Smooth muscle cell (in vitro differentiated cells): ENCODE results near the gene HBA1. TPM values are rescaled to one million over a fixed set of nuclear protein-coding genes. Genes with fewer than 3 reads are reported as not detected.

Experiments
- DNase-seq: peaks from one replicate; lab custom pipeline; 2025; ENCODE audit not compliant: unreplicated experiment; lab: John Stamatoyannopoulos, UW
- H2AFZ ChIP-seq: fragments of 200-600 bp; sonication (generic); 2 replicates; pipeline ENCODE4 v1.6.0; 2016; ENCODE audit warnings: antibody characterized with exemption, low read depth, mild to moderate bottlenecking
- H3F3A ChIP-seq: fragments of 200-600 bp; sonication (generic); 2 replicates; pipeline ENCODE4 v1.6.0; 2017; ENCODE audit warnings: antibody characterized with exemption, low read depth
- H3K27ac ChIP-seq: fragments of 200-600 bp; sonication (generic); 2 replicates; pipeline ENCODE4 v1.5.1; 2016; ENCODE audit warnings: low read depth, mild to moderate bottlenecking
- H3K27me3 ChIP-seq: fragments of 200-600 bp; sonication (generic); 2 replicates; pipeline ENCODE4 v1.6.1; 2016; ENCODE audit warnings: low read depth, mild to moderate bottlenecking
- H3K36me3 ChIP-seq: fragments of 200-600 bp; sonication (generic); 2 replicates; pipeline ENCODE4 v1.5.1; 2016; ENCODE audit warnings: low read depth
- H3K4me1 ChIP-seq: fragments of 200-600 bp; sonication (generic); 2 replicates; pipeline ENCODE4 v1.5.1; 2016; ENCODE audit warnings: low read depth
- H3K4me2 ChIP-seq: fragments of 200-600 bp; sonication (generic); 2 replicates; pipeline ENCODE4 v1.6.0; 2016; ENCODE audit warnings: mild to moderate bottlenecking
- H3K4me3 ChIP-seq: fragments of 200-600 bp; sonication (generic); 2 replicates; pipeline ENCODE4 v1.5.1; 2016; ENCODE audit warnings: mild to moderate bottlenecking
- H3K79me2 ChIP-seq: fragments of 200-600 bp; sonication (generic); 2 replicates; pipeline ENCODE4 v1.6.0; 2016; ENCODE audit warnings: low read depth, mild to moderate bottlenecking
- H3K9ac ChIP-seq: fragments of 200-600 bp; sonication (generic); 2 replicates; pipeline ENCODE4 v1.6.0; 2016; ENCODE audit warnings: low read depth
- H3K9me3 ChIP-seq: fragments of 200-600 bp; sonication (generic); replicated peaks from 2 replicates; pipeline ENCODE4 v1.5.1; 2016; ENCODE audit warnings: low read depth
- H4K20me1 ChIP-seq: fragments of 200-600 bp; sonication (generic); 2 replicates; pipeline ENCODE4 v1.6.0; 2016; ENCODE audit warnings: low read depth
- WGBS: methylation state at CpG from one replicate; pipeline ENCODE4 v1.1.7; 2016; ENCODE audit warnings: low lambda C conversion rate; 5-methylcytosine and 5-hydroxymethylcytosine counted together
- polyA plus RNA-seq: library from polyadenylated mRNA; unstranded; fragments of >200 nt; fragmentation: Nextera tagmentation; extraction: Ambion mirVana; gene quantifications from 2 replicates; pipeline ENCODE4 v1.2.1, GENCODE V29; 2016
- small RNA-seq: library from RNA; depleted of rRNA; stranded (forward); fragments of <200 nt; gene quantifications from one replicate; pipeline ENCODE3, GENCODE V24; 2014
- total RNA-seq: library from RNA; depleted of rRNA; stranded (reverse); fragments of >200 nt; gene quantifications from 2 replicates; pipeline ENCODE4 v1.2.3, GENCODE V29; 2014
- TF ChIP-seq, protein P1 (sequence below): fragments of 200-600 bp; sonication (generic); IDR thresholded peaks from 2 replicates; pipeline ENCODE4 v1.5.1; 2017; ENCODE audit warnings: borderline replicate concordance, mild to moderate bottlenecking, antibody characterized with exemption; ENCODE audit not compliant: insufficient read depth, poor library complexity, severe bottlenecking

Gene HBA1
- total and polyA plus RNA-seq, 2 experiments from 2014 or later = not detected

DNA sequence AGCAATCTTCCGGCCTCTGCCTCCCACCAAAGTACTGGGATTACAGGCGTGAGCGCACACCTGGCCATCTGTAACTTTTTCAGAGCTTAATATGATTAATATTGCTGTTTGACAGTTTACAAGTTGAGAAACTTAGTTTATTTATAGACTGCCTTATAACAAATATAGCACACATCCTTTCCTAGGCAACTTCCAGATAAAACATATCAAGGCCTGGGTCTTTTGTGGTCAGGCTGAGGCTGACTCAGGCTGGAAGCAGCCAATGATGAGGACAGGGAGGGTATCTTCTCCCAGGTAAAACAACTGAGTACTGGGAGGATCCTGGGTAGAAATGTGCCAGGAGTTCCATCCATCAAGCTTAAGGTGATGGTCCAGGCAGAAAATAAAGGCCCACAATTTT lies 36.5 kb downstream of the HBA1 start:
- TF ChIP-seq, protein P1, sequence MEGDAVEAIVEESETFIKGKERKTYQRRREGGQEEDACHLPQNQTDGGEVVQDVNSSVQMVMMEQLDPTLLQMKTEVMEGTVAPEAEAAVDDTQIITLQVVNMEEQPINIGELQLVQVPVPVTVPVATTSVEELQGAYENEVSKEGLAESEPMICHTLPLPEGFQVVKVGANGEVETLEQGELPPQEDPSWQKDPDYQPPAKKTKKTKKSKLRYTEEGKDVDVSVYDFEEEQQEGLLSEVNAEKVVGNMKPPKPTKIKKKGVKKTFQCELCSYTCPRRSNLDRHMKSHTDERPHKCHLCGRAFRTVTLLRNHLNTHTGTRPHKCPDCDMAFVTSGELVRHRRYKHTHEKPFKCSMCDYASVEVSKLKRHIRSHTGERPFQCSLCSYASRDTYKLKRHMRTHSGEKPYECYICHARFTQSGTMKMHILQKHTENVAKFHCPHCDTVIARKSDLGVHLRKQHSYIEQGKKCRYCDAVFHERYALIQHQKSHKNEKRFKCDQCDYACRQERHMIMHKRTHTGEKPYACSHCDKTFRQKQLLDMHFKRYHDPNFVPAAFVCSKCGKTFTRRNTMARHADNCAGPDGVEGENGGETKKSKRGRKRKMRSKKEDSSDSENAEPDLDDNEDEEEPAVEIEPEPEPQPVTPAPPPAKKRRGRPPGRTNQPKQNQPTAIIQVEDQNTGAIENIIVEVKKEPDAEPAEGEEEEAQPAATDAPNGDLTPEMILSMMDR = no peak
- H4K20me1 ChIP-seq = peaks cover 100% of the 10 kb centered on the region
- no peak overlapping the region for H2AFZ ChIP-seq
- H3K79me2 ChIP-seq = peaks cover 85% of the 10 kb centered on the region
- H3K4me2 ChIP-seq = no peak overlapping the region
- H3K36me3 ChIP-seq = peaks cover 19% of the 10 kb centered on the region
- no peaks in the 10 kb centered on the region for H3K4me1 ChIP-seq
- H3K27me3 ChIP-seq = no peaks in the 10 kb centered on the region
- no peak overlapping the region for H3K4me3 ChIP-seq
- no peak overlapping the region for H3K9ac ChIP-seq
- no peaks in the 10 kb centered on the region for H3F3A ChIP-seq
- H3K27ac ChIP-seq = peak overlapping the region; percentile 4
- 94% methylated on average over 3 of the region's 3 CpGs for WGBS
- no peak for DNase-seq
- no peaks in the 10 kb centered on the region for H3K9me3 ChIP-seq

DNA sequence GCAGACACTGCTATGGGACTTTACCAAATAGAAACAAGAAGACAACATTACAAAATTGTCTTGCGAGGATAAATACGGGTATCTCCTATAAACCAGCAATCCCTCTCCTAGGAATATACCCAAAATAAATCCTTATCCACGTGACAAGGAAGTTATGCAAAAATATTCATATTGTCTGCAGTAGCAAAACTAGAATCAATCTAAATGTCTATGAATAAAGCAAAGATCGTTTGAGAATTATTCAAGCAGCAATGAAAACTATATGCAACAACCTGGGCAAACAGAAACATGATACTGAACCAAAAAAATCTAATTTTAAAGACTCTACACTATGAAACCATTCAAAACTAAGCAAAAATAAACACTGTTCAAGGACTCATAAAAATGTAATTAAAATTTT lies 43.5 kb downstream of the HBA1 start:
- no peak overlapping the region for H2AFZ ChIP-seq
- 93% methylated on average over 4 of the region's 4 CpGs for WGBS
- no peak overlapping the region for H3K4me2 ChIP-seq
- H3K79me2 ChIP-seq = peaks cover 99% of the 10 kb centered on the region
- peaks cover 100% of the 10 kb centered on the region for H4K20me1 ChIP-seq
- H3K36me3 ChIP-seq = peaks cover 17% of the 10 kb centered on the region
- no peak overlapping the region for H3K9ac ChIP-seq
- H3K4me3 ChIP-seq = no peak overlapping the region
- H3K4me1 ChIP-seq = no peaks in the 10 kb centered on the region
- H3F3A ChIP-seq = no peaks in the 10 kb centered on the region
- DNase-seq = no peak
- TF ChIP-seq, protein P1 = no peak
- H3K27ac ChIP-seq = no peak overlapping the region
- no peaks in the 10 kb centered on the region for H3K9me3 ChIP-seq
- no peaks in the 10 kb centered on the region for H3K27me3 ChIP-seq

Small RNA genes within 50 kb of the gene (small RNA-seq; reads per million reads assigned to genes)
- gene RF00019 = not detected

Other genes with a start within 250 kb of the HBA1 start
- gene POLR3K, start 123.1 kb upstream of the HBA1 start, total RNA-seq = 2.1 and 2.9 TPM in 2 replicates
- gene POLR3K, start 123.1 kb upstream of the HBA1 start, polyA plus RNA-seq = 10.5 and 11.1 TPM in 2 replicates
- gene SNRNP25, start 122.9 kb upstream of the HBA1 start, total RNA-seq = 20.1 and 21.4 TPM in 2 replicates
- gene SNRNP25, start 122.9 kb upstream of the HBA1 start, polyA plus RNA-seq = 45.9 and 48.2 TPM in 2 replicates
- gene RHBDF1, start 104.0 kb upstream of the HBA1 start, total RNA-seq = 38.2 and 41.4 TPM in 2 replicates
- gene RHBDF1, start 104.0 kb upstream of the HBA1 start, polyA plus RNA-seq = 68.0 and 84.9 TPM in 2 replicates
- gene MPG, start 98.5 kb upstream of the HBA1 start, total RNA-seq = 73.8 and 84.7 TPM in 2 replicates
- 104 and 120 TPM in 2 replicates for gene MPG, start 98.5 kb upstream of the HBA1 start, polyA plus RNA-seq
- 4.6 and 15.5 TPM in 2 replicates for gene NPRL3, start 38.0 kb upstream of the HBA1 start, total RNA-seq
- 26.1 and 28.3 TPM in 2 replicates for gene NPRL3, start 38.0 kb upstream of the HBA1 start, polyA plus RNA-seq
- not detected in 2 replicates for gene HBZ, start 24.0 kb upstream of the HBA1 start, total RNA-seq
- not detected in 2 replicates for gene HBZ, start 24.0 kb upstream of the HBA1 start, polyA plus RNA-seq
- not detected in 2 replicates for gene HBM, start 10.7 kb upstream of the HBA1 start, total RNA-seq
- 0.40 TPM in 1 of 2 replicates, not detected in the other for gene HBM, start 10.7 kb upstream of the HBA1 start, polyA plus RNA-seq
- gene HBA2, start 3.8 kb upstream of the HBA1 start, total RNA-seq = not detected in 2 replicates
- gene HBA2, start 3.8 kb upstream of the HBA1 start, polyA plus RNA-seq = not detected in 2 replicates
- gene HBQ1, start 3.8 kb downstream of the HBA1 start, total RNA-seq = not detected in 2 replicates
- gene HBQ1, start 3.8 kb downstream of the HBA1 start, polyA plus RNA-seq = not detected in 2 replicates
- gene LUC7L, start 52.8 kb downstream of the HBA1 start, total RNA-seq = 63.3 and 70.6 TPM in 2 replicates
- gene LUC7L, start 52.8 kb downstream of the HBA1 start, polyA plus RNA-seq = 56.2 and 70.2 TPM in 2 replicates
- 37.3 and 83.7 TPM in 2 replicates for gene FAM234A, start 58.1 kb downstream of the HBA1 start, total RNA-seq
- gene FAM234A, start 58.1 kb downstream of the HBA1 start, polyA plus RNA-seq = 87.3 and 93.9 TPM in 2 replicates
- gene RGS11, start 99.3 kb downstream of the HBA1 start, total RNA-seq = 0.04 and 2.2 TPM in 2 replicates
- 3.9 TPM in 2 replicates for gene RGS11, start 99.3 kb downstream of the HBA1 start, polyA plus RNA-seq
- 0.58 and 0.63 TPM in 2 replicates for gene ARHGDIG, start 103.9 kb downstream of the HBA1 start, total RNA-seq
- gene ARHGDIG, start 103.9 kb downstream of the HBA1 start, polyA plus RNA-seq = 2.9 and 4.7 TPM in 2 replicates
- gene PDIA2, start 106.5 kb downstream of the HBA1 start, total RNA-seq = 0.18 TPM in 1 of 2 replicates, not detected in the other
- gene PDIA2, start 106.5 kb downstream of the HBA1 start, polyA plus RNA-seq = 0.43 and 0.86 TPM in 2 replicates
- gene AXIN1, start 176.0 kb downstream of the HBA1 start, total RNA-seq = 12.7 and 13.0 TPM in 2 replicates
- 15.0 and 15.2 TPM in 2 replicates for gene AXIN1, start 176.0 kb downstream of the HBA1 start, polyA plus RNA-seq
- gene MRPL28, start 193.9 kb downstream of the HBA1 start, total RNA-seq = 80.8 and 84.6 TPM in 2 replicates
- 155 and 160 TPM in 2 replicates for gene MRPL28, start 193.9 kb downstream of the HBA1 start, polyA plus RNA-seq
- 53.6 and 57.1 TPM in 2 replicates for gene PGAP6, start 205.3 kb downstream of the HBA1 start, total RNA-seq
- gene PGAP6, start 205.3 kb downstream of the HBA1 start, polyA plus RNA-seq = 80.0 and 99.9 TPM in 2 replicates
- gene NME4, start 220.5 kb downstream of the HBA1 start, total RNA-seq = 189 and 218 TPM in 2 replicates
- gene NME4, start 220.5 kb downstream of the HBA1 start, polyA plus RNA-seq = 421 and 523 TPM in 2 replicates
- 7.3 and 18.2 TPM in 2 replicates for gene DECR2, start 225.2 kb downstream of the HBA1 start, total RNA-seq
- gene DECR2, start 225.2 kb downstream of the HBA1 start, polyA plus RNA-seq = 15.4 and 21.2 TPM in 2 replicates
- gene RAB11FIP3, start 249.0 kb downstream of the HBA1 start, total RNA-seq = 9.0 and 19.5 TPM in 2 replicates
- 20.4 and 25.7 TPM in 2 replicates for gene RAB11FIP3, start 249.0 kb downstream of the HBA1 start, polyA plus RNA-seq